GM23338 (cell line): ENCODE measurements around the gene FOXR2.

Experiments
- CREB1 ChIP-seq: fragments of 250-450 bp; sonication (Bioruptor Pico); IDR thresholded peaks from 2 replicates; pipeline ENCODE4 v1.5.0; 2020; ENCODE audit warnings: low read depth, mild to moderate bottlenecking, moderate library complexity
- EZH2 ChIP-seq: fragments of 200-600 bp; sonication (generic); IDR thresholded peaks from one replicate; pipeline ENCODE4 v1.8.0; 2017; ENCODE audit warnings: antibody characterized with exemption, mild to moderate bottlenecking, low read depth; ENCODE audit not compliant: unreplicated experiment
- EZH2phosphoT487 ChIP-seq: fragments of 200-600 bp; sonication (generic); IDR thresholded peaks from one replicate; pipeline ENCODE4 v1.8.1; 2018; ENCODE audit warnings: antibody characterized with exemption; ENCODE audit not compliant: unreplicated experiment
- JUNB ChIP-seq: IDR thresholded peaks from one replicate; pipeline ENCODE4 v1.6.1; 2016; ENCODE audit warnings: antibody characterized with exemption; ENCODE audit not compliant: unreplicated experiment
- POLR2AphosphoS5 ChIP-seq: IDR thresholded peaks from 2 replicates; pipeline ENCODE4 v1.6.1; 2016; ENCODE audit warnings: antibody characterized with exemption, low read depth
- STAT1 ChIP-seq: IDR thresholded peaks from one replicate; pipeline ENCODE4 v1.6.1; 2016; ENCODE audit warnings: antibody characterized with exemption; ENCODE audit not compliant: unreplicated experiment
- ZNF114 ChIP-seq: fragments of 250-450 bp; sonication (Bioruptor Pico); IDR thresholded peaks from 2 replicates; pipeline ENCODE4 v1.5.0; 2020; ENCODE audit warnings: mild to moderate bottlenecking, moderate library complexity
- ZNF331 ChIP-seq: fragments of 250-450 bp; sonication (Bioruptor Pico); IDR thresholded peaks from 2 replicates; pipeline ENCODE4 v1.5.0; 2020; ENCODE audit warnings: low read depth, mild to moderate bottlenecking, moderate library complexity
- TF ChIP-seq, protein P1 (sequence below), 2 experiments: fragments of 200-600 bp in 1 of 2; sonication (generic) in 1 of 2; conservative IDR thresholded peaks; 2 replicates each; pipeline versions ENCODE4 v1.5.1 to v1.6.1; 2016 to 2017; ENCODE audit warnings: antibody characterized with exemption in 2 of 2, low read depth in 2 of 2, mild to moderate bottlenecking in 2 of 2, moderate library complexity in 1 of 2
- TF ChIP-seq, protein P2 (sequence below): IDR thresholded peaks from one replicate; pipeline ENCODE4 v1.6.1; 2018; ENCODE audit warnings: antibody characterized with exemption; ENCODE audit not compliant: unreplicated experiment
- TF ChIP-seq, protein P3 (sequence below): IDR thresholded peaks from 2 replicates; pipeline ENCODE4 v1.6.1; 2016; ENCODE audit warnings: antibody characterized with exemption
- TF ChIP-seq, protein P4 (sequence below): fragments of 250-450 bp; sonication (Bioruptor Pico); IDR thresholded peaks from 2 replicates; pipeline ENCODE4 v1.5.0; 2020; ENCODE audit warnings: mild to moderate bottlenecking, moderate library complexity

DNA sequence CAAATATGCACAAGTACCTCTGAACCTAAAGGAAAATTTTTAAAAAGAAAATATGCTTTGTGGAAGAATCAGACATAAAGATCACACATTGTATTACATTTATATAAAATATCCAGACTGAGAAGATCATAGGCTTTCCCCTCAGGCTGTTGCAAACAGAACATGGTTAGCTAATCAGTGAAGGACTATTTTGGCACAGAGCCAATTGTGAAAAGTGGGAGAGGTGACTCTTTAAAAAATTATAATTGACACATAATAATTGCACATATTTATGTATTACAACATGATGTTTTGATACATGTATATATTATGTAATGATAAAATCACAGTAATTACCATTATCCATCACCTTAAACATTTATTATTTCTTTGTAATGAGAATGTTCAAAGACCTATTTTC lies 44.1 kb upstream of the FOXR2 start:
- TF ChIP-seq, protein P1, sequence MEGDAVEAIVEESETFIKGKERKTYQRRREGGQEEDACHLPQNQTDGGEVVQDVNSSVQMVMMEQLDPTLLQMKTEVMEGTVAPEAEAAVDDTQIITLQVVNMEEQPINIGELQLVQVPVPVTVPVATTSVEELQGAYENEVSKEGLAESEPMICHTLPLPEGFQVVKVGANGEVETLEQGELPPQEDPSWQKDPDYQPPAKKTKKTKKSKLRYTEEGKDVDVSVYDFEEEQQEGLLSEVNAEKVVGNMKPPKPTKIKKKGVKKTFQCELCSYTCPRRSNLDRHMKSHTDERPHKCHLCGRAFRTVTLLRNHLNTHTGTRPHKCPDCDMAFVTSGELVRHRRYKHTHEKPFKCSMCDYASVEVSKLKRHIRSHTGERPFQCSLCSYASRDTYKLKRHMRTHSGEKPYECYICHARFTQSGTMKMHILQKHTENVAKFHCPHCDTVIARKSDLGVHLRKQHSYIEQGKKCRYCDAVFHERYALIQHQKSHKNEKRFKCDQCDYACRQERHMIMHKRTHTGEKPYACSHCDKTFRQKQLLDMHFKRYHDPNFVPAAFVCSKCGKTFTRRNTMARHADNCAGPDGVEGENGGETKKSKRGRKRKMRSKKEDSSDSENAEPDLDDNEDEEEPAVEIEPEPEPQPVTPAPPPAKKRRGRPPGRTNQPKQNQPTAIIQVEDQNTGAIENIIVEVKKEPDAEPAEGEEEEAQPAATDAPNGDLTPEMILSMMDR (conservative IDR thresholded peaks at IDR 0.05; ENCODE audit: low read depth in 2 of 2): no peak
- no peak for TF ChIP-seq JUNB
- TF ChIP-seq EZH2phosphoT487: no peak
- no peak for TF ChIP-seq CREB1
- TF ChIP-seq EZH2: no peak
- TF ChIP-seq, protein P2, sequence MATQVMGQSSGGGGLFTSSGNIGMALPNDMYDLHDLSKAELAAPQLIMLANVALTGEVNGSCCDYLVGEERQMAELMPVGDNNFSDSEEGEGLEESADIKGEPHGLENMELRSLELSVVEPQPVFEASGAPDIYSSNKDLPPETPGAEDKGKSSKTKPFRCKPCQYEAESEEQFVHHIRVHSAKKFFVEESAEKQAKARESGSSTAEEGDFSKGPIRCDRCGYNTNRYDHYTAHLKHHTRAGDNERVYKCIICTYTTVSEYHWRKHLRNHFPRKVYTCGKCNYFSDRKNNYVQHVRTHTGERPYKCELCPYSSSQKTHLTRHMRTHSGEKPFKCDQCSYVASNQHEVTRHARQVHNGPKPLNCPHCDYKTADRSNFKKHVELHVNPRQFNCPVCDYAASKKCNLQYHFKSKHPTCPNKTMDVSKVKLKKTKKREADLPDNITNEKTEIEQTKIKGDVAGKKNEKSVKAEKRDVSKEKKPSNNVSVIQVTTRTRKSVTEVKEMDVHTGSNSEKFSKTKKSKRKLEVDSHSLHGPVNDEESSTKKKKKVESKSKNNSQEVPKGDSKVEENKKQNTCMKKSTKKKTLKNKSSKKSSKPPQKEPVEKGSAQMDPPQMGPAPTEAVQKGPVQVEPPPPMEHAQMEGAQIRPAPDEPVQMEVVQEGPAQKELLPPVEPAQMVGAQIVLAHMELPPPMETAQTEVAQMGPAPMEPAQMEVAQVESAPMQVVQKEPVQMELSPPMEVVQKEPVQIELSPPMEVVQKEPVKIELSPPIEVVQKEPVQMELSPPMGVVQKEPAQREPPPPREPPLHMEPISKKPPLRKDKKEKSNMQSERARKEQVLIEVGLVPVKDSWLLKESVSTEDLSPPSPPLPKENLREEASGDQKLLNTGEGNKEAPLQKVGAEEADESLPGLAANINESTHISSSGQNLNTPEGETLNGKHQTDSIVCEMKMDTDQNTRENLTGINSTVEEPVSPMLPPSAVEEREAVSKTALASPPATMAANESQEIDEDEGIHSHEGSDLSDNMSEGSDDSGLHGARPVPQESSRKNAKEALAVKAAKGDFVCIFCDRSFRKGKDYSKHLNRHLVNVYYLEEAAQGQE: no peak
- TF ChIP-seq POLR2AphosphoS5: no peak
- TF ChIP-seq, protein P3, sequence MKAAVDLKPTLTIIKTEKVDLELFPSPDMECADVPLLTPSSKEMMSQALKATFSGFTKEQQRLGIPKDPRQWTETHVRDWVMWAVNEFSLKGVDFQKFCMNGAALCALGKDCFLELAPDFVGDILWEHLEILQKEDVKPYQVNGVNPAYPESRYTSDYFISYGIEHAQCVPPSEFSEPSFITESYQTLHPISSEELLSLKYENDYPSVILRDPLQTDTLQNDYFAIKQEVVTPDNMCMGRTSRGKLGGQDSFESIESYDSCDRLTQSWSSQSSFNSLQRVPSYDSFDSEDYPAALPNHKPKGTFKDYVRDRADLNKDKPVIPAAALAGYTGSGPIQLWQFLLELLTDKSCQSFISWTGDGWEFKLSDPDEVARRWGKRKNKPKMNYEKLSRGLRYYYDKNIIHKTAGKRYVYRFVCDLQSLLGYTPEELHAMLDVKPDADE: no peak
- TF ChIP-seq ZNF331 (CRISPR knock-in tag): no peak
- no peak for TF ChIP-seq STAT1
- TF ChIP-seq, protein P4, sequence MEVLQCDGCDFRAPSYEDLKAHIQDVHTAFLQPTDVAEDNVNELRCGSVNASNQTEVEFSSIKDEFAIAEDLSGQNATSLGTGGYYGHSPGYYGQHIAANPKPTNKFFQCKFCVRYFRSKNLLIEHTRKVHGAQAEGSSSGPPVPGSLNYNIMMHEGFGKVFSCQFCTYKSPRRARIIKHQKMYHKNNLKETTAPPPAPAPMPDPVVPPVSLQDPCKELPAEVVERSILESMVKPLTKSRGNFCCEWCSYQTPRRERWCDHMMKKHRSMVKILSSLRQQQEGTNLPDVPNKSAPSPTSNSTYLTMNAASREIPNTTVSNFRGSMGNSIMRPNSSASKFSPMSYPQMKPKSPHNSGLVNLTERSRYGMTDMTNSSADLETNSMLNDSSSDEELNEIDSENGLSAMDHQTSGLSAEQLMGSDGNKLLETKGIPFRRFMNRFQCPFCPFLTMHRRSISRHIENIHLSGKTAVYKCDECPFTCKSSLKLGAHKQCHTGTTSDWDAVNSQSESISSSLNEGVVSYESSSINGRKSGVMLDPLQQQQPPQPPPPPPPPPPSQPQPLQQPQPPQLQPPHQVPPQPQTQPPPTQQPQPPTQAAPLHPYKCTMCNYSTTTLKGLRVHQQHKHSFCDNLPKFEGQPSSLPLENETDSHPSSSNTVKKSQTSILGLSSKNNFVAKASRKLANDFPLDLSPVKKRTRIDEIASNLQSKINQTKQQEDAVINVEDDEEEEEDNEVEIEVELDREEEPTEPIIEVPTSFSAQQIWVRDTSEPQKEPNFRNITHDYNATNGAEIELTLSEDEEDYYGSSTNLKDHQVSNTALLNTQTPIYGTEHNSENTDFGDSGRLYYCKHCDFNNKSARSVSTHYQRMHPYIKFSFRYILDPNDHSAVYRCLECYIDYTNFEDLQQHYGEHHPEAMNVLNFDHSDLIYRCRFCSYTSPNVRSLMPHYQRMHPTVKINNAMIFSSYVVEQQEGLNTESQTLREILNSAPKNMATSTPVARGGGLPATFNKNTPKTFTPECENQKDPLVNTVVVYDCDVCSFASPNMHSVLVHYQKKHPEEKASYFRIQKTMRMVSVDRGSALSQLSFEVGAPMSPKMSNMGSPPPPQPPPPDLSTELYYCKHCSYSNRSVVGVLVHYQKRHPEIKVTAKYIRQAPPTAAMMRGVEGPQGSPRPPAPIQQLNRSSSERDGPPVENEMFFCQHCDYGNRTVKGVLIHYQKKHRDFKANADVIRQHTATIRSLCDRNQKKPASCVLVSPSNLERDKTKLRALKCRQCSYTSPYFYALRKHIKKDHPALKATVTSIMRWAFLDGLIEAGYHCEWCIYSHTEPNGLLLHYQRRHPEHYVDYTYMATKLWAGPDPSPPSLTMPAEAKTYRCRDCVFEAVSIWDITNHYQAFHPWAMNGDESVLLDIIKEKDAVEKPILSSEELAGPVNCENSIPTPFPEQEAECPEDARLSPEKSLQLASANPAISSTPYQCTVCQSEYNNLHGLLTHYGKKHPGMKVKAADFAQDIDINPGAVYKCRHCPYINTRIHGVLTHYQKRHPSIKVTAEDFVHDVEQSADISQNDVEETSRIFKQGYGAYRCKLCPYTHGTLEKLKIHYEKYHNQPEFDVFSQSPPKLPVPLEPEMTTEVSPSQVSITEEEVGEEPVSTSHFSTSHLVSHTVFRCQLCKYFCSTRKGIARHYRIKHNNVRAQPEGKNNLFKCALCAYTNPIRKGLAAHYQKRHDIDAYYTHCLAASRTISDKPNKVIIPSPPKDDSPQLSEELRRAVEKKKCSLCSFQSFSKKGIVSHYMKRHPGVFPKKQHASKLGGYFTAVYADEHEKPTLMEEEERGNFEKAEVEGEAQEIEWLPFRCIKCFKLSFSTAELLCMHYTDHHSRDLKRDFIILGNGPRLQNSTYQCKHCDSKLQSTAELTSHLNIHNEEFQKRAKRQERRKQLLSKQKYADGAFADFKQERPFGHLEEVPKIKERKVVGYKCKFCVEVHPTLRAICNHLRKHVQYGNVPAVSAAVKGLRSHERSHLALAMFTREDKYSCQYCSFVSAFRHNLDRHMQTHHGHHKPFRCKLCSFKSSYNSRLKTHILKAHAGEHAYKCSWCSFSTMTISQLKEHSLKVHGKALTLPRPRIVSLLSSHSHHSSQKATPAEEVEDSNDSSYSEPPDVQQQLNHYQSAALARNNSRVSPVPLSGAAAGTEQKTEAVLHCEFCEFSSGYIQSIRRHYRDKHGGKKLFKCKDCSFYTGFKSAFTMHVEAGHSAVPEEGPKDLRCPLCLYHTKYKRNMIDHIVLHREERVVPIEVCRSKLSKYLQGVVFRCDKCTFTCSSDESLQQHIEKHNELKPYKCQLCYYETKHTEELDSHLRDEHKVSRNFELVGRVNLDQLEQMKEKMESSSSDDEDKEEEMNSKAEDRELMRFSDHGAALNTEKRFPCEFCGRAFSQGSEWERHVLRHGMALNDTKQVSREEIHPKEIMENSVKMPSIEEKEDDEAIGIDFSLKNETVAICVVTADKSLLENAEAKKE (CRISPR knock-in tag): no peak
- TF ChIP-seq ZNF114 (CRISPR knock-in tag): no peak
